HG03558 (cell line): ENCODE measurements around the gene GNGT1.

ENCODE experiments used
- ATAC-seq: cut with Tn5 transposase; IDR thresholded peaks from one replicate; pipeline ENCODE4 v1.9.1; 2021; ENCODE audit warnings: moderate number of reproducible peaks; ENCODE audit not compliant: unreplicated experiment; ENCODE audit errors: extremely low read depth

GNGT1 gene

DNA sequence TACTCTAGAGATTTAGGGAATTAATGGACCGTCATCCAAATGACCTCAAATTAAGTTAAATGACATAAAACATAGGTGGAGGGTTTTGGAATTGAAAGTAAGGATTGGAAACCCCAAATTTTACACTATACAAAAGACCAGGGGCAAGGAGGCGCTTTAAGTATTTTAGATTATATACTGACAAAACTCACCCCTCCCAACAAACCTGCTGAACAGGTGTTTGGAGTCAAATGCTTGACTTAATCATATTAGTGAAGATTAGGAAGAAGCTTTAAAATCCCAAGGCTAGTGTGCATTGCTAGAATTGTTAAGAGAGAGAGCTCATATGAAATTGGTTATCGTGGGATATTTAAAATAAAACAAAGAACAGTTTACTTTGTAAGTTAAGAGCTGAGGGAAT lies at the start of gene GNGT1:
Gene GNGT1, plus strand, starts transcription at position 301 of the 400 bp plus-strand sequence. CDS start 180 bp downstream, outside the sequence.
- ATAC-seq: no peak

DNA sequence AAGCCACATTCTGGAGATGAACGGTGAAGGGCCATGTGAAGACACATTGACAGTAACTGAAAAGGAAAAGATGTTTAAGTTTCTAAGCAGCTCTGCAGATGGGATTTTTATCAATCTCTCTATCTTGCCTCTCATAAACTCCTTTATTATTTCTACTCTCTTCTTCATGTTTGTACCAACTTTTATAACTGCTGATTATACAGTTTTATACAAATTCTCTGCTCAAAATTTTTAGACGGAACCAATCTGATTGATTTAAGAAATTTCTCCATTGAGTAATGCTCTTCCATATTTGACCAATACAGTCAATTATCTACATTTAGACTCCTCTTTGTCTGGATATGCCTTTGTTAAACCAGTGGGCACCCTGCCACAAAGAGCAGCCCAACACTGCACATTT lies 47.5 kb upstream of the GNGT1 start:
- no peak for ATAC-seq

DNA sequence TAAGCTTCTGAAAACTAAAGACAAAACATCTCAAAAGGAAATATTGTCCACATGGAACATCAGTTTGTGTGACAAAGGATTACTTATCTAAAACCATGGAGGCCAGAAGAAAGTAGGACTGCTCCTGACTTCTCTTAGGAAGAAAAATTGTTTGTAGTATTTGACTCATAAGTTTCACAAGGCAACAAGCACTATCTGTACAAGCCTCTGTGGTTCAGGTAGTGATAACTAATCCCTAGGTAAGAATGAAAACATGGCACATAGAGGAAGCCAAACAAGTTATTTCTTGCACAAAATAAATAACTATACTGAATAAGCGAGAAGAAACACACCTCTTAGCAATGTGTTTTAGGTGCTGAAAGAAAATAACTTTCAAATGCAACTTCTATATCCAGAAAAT lies 46.1 kb upstream of the GNGT1 start:
- no peak for ATAC-seq

DNA sequence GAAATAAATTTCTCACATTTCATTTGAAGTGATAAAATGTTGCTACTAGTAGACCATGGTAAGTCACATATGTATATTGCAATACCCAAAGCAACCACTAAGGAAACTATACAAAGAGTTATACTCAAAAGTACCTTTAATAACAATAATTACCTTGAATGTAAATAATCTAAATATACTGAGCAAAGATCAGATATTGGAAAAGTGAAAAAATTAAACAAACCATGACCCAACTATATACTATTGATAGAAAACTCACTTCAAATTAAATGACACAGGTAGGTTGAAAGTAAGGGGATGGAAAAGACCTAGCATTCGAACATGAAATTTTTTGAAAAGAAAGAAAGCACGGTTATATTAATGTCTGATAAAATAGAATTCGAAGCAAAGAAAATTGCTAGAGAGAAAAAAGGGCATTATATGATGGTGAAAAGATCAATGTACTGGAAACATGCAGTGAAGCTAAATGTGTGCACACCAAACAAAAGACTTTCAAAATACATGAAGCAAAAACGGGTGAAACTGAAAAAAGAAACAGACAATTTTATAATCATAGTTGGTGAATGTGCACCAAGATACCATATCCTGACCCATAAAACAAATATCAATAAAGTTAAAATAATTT lies 44.9 kb upstream of the GNGT1 start:
- no peak for ATAC-seq

DNA sequence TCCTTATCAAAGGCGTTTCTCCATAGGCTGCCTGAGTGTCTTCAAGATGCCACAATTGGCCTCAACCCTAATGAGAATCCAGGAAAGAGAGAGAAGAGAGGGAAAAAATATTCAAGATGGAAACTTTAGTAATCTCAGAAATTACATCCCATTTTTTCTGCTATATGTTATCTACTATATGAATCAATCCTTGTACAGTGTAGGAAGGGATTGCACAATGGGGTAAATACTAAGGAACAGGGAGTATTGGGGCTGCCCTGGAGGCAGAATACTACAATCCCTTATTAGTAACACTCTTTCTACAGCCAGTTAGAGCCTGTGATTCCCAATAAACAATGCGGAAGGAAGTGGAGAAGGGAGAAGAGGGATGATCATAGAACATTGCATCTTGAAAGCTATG lies 43.7 kb upstream of the GNGT1 start:
- ATAC-seq: no peak

DNA sequence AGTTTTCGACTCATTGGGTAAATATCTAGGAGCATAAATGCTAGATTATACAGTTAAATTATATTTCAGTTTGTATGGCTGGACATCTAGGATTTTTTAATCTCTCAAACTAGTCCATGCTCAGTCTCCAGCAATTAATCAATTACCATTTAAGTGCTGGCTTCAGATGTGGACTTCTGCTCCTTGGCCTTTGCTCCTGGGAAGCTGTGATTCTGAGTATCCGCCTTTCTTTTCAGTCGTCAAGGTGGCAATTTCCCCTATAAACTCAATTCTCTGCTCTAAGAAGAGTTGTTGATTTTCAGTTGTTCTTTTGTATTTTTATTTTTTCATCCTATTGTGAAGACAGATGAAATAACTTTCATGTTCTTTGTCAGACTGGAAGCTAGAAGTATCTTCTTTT lies 39.5 kb upstream of the GNGT1 start:
- ATAC-seq: no peak

DNA sequence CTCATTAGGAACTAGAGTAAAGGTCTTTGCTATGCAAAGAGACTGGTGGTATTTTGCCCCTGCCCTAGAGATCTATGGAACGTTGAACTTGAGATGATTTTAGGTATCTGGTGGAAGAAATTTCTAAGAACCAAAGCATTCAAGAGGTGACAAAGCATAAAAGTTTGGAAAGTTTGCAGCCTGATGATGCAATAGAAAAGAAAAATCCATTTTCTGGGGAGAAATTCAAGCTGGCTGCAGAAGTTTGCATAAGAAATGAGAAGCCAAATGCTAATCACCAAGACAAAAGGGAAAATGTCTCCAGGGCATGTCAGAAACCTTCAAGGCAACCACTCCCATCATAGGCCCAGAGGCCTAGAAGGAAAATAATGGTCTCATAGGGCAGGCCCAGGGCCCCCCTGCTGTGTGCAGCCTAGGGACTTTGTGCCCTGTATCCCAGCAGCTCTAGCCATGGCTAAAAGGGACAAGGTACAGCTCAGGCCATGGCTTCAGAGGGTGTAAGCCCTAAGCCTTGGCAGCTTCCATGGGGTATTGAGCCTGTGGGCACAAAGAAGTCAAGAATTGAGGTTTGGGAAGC lies 32.3 kb upstream of the GNGT1 start:
- ATAC-seq: no peak

DNA sequence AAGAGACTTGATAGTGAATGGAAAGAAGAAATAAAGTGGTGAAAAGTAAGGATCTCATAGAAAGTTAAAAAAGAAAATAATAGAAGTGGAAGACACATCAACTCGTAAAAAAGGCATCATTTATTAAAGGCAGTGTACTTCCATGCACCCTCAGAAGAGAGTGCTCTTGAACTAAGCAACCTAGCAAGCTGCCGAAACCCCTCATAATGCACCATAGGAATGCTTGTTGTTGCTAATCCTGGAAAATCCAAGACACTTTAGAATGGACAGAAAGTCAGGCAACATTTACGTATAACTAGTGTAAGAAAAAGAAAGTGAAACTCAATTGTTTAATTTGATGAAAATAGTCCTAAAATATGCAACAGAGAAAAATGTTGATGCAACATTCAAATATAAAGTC lies 28.6 kb upstream of the GNGT1 start:
- ATAC-seq: no peak

DNA sequence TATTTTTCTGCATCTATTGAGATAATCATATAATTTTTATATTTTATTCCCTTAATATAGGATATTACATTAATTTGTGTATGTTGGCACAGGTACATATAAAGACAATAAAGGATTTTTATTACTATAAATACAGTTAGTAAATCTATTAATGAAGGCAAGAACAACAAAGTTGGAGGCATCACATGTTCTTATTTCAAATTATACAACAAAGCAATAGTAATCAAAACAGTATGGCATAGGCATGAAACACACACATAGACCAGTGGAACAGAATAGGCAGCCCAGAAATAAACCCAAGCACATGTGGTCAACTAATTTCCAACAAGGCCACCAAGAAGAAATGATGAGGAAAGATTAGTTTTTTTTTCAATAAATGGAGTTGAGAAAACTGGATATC lies 27.0 kb upstream of the GNGT1 start:
- no peak for ATAC-seq

DNA sequence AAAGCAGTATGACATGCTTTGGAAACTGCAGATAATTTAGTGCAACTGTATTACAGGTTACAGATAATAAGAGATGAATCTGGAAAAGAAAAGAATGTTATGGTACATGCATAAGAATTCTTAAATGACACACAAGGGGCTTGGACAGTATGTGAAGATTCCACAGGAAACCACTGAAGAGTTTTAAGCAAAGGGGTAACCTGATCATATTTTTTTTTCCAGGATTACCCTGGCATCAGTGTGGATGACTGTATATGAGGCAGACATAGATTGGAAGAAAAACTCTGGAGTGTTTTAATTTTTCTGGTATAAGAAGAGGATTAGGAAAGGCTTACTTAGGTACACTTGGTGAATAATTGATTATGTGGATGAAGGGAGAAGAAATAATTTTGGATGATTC lies 23.9 kb upstream of the GNGT1 start:
- no peak for ATAC-seq

DNA sequence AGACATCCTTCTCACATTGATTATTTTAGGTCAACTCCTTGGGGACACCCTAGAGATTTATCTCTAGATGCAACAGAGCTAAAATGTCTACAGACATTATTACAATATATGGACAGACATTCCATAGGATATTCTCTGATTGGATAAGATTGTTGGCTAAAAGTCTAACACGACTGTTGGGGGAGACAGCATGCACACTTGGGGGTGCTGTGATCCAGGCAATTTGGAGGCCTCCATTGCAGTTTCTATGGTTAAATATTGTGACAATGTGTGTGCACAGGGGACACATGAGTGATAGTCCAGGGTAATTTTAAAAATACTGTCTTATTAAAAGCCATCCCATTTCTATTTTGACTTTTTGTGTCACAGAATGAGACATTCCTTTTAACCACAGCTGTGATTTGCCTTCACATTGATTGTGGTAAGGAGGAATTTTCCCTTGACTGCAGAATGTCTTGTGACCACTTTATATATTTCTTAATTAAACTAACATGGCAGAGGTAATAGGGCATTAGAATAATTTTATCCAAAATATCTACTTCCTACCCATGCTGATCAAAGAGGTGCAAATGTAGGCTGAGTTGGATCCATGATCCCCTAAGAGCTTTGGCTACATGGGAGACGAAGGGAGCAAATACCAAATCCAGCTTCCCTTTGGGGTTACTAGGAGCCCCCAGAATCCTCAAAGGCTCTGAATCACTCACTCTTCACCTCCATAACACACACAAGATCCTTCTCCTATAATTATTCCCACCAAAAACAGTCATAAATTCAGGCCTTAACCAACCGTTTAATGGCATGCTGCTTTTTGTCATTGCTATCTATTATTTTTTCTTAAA lies 23.1 kb upstream of the GNGT1 start:
- ATAC-seq: no peak

DNA sequence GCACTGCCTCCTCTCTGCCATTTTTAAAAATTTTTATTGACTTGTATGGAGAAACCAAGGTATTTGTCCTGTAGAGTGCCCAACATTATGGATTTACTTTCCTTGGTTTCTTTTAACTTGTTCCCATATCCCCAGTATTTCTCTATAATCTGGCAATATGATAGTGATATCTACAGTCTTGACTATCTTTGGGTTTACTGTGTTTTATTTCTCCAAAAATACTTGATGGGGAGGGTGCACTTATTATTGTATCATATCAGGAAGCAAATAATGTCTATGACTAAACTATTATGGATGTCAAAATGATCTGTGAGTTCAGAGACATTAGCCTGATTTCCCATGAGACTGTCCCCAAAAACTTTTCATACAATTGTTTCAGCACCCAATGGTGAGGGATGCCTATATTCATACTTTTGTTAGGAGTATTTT lies 22.4 kb upstream of the GNGT1 start:
- ATAC-seq: no peak

DNA sequence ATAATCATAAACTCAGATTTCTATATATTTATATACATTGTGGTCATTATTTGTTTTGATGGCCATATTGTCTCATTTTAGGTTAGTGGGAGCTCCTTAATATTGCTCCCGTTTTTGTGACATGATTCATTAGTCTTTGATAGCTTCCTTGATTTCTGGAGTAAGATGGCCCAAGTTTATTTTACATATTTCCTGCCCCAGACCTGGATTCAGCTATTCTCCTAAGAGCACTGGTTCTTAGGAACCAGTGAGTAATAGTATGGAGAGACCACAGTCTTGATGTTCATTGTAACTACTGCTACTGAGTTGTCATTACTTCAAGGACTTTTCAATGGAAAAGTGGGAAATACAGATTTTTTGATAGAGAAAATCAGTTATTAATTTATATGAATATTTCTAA lies 21.8 kb upstream of the GNGT1 start:
- ATAC-seq: no peak

DNA sequence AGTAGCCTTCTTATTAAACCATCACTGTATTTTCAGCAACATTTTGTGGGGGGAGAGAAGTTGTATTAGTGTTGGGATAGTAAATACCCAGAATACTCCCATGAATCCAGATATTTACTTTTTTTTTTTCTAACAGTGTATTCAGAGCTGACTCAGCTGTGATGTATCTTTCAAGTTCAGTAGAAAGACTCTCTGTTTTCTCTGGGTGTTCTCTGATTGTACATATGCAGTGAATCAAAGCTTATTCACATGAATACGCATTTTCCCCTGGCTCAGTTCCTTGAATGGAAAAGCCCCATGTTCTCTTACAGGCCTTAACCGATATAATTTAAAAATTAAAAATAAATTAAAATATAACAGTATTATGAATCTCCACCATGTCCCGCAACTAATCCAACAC lies 17.1 kb upstream of the GNGT1 start:
- ATAC-seq: no peak

DNA sequence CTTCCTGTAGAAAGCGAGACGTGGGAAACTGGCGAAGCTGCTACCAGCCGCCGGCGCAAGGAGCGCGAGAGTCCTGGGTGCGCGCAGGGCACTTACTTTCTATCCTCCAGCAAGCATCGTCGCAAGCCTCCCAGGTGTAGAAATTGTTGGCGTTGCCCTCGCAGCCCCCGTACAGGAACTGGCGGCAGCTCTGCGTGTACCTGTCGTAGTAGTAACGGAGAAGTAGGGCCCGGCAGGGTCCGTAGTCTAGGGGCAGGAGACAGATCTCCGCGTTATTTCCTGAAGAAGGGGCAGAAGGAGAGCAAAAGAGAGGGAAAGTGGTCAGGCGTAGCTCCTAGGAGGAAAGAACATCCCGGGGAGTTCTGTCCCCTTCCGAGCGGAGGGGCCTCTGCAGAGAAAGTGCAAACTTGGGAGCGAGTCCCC lies 16.3 kb upstream of the GNGT1 start:
- ATAC-seq: no peak

DNA sequence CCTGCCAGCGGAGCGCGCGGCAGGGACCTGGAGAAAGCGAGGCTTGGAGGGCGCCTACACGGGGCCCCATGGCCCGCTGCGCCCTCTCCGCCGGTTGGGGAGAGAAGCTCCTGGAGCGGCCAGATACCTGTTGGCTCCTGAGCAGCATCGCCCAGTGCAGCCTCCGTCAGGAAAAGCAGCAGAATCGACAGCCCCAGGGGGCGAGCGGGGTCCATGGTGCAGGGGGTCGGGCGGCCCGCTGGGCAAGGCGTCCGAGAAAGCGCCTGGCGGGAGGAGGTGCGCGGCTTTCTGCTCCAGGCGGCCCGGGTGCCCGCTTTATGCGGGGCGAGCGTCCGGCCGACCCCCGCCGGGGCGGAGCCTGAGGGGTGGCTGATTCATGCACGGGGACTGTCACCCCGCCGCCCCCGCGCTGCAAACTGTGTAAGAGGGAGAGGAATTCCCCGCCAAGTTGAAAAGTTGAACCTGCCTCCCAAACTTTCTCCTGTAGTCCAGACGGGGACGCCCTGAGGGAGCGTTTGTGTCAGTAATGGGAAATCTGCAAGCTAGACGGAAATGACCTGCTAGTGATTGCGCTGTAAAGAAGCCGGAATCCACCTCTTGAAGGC lies 15.8 kb upstream of the GNGT1 start, which contains the start of gene TFPI2:
Gene TFPI2, minus strand, starts transcription at position 290 of the 605 bp plus-strand sequence. Its CDS starts 75 bp downstream, at position 215.
- ATAC-seq: no peak

DNA sequence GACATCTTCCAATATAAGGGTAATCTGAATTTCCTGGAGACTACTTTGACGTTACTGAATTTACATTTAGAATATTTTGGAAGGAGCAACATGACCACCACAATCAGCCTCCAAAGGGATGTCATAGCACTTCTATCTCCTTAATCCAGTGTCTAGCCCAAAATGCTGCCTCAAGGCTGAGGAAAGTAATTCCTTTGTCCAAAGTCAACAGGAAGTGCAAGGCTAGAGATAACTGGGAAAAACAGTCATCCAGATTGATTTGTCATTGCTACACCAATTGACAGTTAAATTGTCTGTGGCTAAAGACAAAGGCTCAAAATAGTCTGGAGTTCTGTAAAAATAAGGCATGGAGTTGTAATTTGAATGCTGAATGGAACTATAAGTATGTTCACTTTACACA lies 11.9 kb upstream of the GNGT1 start:
- no peak for ATAC-seq

DNA sequence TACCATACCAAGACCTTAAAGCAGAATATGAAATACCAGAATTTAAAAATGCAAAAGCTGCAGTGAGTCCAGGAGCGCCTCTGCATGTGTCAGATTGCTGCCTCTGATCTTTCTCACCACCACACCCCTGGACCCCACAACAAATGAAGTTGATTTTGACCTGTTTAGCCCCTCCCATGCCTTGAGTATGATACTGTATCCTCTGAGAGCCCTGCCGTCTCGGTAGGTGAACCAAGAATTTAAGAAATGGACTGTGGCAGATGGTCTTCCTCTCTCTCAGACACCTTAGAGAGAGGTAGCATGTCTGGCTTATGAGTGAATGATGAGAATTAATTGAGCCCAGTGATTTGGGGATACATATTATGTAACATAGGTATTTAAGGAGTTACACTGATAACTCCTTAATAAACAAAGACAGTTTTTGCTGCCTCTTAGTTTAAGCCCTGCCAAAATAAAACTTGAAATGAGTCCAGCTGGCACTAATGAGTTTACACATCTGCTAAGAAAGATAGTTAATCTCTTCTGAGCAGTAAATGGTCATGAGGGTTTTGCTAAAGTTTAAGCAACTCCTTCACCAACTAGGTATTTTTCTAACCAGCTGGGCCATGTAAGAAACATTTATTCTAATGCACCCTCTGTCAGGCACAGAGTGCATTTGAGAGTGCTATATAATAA lies 11.3 kb upstream of the GNGT1 start:
- ATAC-seq: no peak

DNA sequence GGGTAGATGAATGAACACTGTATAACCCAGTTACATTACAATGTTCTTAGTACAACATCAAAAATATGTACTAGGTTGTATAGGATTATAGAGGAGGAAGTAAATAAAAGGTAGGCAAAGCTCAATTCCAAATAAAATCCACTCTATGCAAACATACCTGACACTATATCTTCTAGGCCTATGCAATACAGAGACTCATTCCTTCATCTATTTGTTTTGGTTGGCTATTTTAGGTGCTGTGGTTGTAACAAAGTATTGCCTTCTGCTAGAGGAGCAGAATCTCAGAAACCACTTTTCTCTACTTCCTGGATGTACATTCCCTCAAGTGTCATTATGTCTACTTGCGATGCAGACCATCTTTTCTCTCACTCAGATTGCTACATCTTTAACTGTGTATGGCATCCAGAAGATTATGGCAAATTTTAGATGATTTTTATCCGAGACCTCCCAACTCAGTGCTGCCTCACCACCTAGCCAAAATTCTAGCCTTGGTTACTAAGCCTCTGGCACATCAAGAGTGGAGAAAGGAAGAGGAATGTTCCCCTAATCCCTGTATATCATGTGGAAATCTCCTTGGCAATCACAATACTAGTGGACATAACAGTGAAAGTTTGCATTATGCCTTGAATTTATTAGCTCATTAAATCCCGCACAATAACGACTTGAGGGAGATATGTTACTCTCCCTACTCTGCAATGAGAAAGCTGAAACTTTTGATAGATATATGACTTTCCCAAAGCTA lies 10.3 kb upstream of the GNGT1 start:
- no peak for ATAC-seq

DNA sequence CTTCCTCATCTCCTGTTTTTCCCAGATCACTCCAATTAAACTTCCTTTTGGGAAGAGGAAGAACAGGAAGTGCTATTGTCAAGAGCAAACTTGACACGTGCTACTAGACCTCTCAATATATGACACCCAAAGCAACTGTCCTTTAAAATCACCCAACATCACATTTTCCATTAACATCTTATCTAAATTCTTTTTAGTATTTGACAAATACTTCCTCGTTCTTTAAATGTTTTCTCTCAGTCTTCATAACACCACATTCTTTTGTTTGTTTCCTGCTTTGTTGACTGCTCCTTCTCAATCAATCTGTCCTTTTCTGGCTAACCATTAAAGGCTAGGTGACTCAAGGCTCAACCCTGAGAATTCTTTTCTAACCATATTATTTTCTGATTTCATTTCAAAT lies 8.7 kb upstream of the GNGT1 start:
- ATAC-seq: no peak
